Measurements from ENCODE around the gene NDUFB10.
"Not testable (repeated sequence)": the region's sequence is repeated elsewhere in the genome, so short reads cannot be mapped to it uniquely, and the experiment has no call there.

Gene NDUFB10

DNA sequence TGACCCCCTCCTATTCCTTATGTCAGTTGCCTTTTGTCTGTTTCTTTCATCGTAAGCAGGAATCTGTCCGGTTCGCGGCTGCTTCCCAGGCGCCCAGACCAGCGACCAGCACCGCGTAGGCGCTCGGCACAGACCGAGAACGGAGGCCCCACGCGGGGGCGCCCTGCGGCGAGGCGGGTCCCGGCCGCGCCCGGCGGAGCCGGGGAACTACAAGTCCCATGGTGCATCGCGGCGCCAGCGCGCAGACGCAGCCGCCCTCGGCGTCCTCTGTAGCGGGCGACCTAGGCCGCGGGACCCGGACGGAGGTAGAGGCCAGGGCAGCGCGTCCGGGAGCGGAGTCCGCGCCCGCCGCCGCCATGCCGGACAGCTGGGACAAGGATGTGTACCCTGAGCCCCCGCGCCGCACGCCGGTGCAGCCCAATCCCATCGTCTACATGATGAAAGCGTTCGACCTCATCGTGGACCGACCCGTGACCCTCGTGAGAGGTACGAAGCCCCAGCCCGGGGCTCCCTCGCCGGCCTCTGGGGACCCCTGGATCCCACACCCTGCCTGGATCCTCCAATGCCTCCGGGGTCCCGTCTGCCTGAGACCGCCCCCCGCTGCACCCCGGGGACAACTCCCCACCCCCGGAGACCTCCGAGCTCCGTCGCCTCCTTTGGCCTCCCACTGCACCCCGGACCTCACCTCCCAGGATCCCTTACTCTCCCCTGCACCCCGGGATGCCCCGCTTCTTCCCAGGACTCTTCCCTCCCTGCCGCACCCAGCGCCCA lies at the start of gene NDUFB10:
Gene NDUFB10 (plus strand): TSS at position 270 of the 771 bp plus-strand sequence. CDS start 87 bp downstream, at position 357.
- peak; percentile 71 to 91 (median 87) for DNase-seq

DNA sequence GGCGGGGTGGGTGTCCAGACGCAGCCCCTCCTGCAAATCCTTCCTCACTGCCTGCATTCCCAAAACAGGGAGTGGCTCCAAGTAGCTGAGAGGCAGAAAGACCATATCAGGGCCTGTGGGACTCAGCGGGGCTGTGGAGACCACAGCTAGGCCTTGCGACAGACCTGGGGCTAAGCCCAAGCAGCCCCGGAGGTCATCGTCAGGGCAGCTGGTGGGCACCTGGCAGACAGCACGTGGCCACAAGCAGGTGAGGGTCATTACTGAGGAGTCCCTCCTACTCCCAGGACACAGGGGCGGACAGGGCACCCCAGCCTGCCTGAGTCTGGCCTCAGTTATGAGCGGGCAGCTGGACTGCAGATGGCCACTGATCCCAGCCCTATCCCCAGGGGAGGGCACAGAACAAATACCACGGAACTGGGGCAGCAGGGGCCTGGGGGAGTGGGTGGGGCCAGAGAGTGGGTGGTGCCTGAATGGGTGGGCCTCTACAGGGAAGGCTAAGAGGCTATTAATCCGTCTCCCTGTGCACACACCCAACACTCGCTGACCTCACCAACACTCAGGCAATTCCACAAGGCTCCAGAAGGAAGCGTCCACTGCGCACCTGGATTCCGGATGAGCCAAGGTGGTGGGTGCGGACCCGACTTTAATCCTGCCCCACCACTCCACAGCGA lies 49.6 kb upstream of the NDUFB10 start:
- no peak for DNase-seq

- DNase-seq, result no peak
Observed at GRCh38 chr16:1911467-1912214, 47.7 kb upstream of the NDUFB10 start.

DNA sequence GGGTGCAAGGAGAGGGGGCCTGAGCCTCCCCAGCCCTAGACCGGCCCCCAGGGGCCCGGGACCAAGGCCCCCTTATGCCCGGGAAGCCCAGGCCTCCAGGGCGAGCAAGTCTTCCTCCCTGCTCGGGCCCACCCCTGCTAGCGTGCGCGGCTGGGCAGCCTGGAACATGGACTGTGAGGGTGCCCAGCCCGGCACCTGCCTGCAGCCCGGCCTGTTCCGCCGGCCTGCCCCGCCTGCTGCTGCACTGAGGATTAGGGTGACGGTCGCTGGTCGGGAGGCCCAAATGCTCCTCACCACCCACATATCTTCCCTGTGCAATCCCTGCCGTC lies 47.2 kb upstream of the NDUFB10 start:
- DNase-seq, result no peak

- no peak for DNase-seq
Observed at GRCh38 chr16:1913327-1914083, 45.8 kb upstream of the NDUFB10 start.

DNA sequence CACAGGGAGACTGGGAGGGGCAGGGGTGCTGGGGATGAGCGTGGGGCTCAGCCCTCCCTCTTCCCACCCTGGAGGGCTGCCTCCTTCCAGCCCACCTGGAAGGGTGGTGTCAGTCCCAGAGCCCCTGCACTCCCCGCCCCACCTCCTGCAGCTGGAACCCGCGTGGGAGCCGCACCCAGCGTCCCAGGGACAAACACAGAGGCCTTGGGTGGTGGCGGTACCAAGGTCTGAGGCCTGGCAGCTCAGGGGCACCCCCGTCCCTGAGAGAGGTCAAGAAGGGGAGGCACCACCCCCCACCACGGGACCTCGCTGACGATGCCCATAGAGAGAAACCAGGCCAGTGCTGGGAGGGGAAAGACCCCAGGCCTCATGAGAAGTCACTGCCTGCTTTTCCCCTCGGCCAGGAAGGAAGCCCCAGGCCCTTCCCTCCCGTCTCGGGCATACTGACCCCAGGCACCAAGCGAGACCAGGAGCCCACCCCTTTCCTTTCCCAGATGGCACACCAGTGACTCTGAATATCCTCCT lies 45.2 kb upstream of the NDUFB10 start:
- no peak for DNase-seq

- no peak for DNase-seq
Observed at GRCh38 chr16:1914988-1915387, 44.4 kb upstream of the NDUFB10 start.

DNA sequence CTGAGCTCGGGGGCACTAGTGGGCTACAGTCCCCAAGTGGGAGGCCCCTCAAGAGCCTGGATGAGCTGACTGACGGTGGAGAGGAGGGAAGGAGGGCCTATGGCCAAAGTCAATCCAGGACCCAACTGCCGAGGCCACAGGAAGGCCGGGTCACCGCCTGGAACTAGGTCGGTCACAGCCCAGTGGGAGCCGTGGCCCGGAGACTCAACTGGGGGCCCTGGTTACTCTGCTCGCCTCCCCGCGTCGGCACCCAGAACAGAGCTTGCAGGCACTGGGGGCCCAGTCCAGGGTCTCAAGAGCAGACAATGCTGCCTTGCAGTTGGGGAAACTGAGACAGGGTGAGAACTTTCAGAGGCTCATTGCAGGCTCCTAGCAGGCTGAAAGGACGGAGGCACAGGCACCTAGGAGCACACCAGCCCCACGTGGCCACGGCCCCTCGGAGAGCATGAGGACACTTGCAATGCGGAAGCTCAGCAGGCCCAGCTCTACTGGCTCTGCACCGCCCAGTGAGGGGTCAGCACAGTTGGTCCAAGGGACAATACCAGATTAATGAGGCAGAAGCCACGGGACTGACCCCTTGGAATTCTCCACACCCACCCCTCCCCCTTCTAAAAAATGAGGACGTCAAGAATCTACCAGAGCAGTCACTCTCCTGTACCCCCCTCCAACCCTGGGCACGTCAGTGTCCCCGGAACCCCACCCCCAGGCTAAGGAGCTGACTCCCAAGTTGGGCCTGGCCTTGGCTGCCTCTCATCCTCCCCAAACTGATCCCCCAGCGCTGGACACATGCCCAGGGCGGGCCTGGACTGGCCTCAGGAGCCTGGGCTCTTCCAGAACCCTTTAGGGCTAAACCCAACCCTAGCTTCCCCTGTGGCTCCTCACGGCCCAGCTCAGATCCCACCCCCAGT lies 43.4 kb upstream of the NDUFB10 start:
- no peak for DNase-seq

- DNase-seq, result no peak
Observed at GRCh38 chr16:1916640-1916990, 42.7 kb upstream of the NDUFB10 start.

DNA sequence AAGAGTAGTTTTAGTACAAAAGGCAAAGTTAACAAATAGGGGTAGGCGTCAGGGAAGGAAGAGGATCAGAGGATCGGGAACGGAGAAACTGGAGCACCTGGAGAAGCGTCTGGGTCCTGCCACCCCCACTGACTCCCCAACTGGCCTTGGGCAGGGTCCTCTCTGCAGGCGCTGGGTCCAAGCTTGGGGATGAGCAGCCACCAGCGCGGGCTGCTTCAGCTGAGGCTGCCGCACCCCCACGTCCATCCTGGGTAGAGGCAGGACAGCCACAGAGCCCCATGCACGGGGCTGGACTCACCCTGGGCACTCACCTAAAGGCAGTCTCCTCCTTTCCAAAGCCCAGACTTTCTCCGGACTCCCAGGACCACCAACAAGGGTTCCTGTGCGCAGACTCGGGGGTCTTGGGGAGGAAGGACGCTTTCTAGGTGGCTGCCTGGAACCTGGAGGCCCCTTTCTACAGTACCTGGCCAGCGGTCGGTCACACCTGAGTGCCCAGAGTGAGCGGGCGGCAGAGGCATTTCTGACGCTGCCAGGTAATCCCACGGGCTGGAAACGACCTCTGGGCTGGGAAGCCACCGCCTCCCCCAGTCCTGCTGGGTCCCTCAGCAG lies 42.2 kb upstream of the NDUFB10 start:
- no peak for DNase-seq

DNA sequence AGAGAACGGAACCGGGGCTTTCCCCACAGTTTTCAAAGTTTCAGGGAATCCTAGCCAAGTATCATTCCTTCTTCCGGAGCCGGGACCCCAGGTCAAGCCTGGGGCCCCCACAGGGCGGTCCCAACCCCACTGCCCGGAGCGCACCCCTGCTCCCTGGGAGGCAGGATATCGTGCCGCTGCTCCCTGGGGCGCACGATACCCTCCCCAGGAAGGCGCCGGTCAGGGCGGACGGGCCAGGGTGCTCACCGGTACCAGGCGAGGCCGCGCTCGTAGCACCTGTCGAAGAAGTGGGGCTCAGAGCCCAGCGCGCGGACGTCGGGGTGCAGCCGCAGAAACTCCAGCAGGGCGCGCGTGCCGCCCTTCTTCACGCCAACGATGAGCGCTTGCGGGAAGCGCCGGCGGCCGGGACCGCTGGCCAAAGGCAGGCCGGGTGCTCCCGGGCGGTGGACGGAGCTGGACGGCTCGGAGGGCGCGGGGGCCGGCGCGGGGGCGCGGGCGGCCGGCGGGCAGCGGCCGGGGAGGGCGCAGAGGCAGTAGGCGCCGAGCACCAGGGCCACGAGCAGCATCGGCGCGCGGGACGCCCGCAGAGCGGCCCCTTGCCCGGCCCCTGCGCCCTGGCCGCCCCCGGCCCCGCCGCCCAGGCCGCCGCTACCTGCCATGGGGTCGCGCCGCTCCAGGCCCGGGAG lies 41.5 kb upstream of the NDUFB10 start:
- DNase-seq, result no peak

DNA sequence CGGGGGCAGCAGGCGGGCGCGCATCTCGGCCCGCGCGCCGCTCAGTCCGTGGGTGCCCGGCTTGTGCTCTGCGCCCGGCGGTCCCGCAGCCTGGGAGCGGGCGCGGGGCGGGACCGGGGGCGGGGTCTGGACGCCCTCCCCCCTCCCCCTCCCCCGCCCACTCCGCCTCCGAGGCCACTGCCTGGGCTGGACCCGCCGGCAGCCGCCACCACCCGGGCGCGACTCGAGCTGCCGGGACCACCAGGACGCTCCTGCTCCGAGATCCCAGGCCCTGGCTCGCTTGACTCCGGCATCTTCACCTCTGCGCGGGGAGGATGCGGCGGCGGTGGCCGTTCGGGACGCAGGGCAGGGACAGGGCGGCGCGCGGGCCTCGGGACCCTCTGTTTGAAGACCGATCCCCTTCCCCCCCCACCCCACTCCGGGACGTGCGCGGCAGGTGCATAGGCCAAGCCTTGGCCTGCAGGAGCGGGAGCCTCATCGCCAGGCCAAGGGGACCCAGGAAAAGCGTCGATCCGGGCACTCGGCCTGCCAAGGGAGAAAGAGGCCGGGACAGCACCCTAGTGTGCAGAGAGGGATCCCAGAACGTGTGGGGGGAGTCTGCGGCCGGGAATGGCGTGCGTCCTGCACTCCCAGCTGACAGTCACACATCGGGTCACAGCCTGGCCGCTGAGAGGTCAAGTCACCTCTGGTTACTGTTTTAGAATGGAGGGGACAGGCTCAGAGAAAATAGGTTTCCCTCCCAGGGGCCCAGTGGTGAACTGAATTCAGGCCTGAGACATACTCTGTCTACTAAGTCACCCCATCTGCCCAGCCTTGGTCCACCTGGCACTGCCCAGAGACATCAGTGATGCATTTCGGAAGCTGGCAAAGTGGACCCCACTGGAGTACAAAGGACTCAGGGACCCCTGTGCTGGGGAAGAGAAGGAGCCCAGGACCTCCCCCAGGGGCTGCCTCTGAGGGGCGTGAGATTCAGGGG lies 40.7 kb upstream of the NDUFB10 start, which contains the start of gene HS3ST6:
Gene HS3ST6 (minus strand): TSS at position 65 of the 976 bp plus-strand sequence. CDS start 92 bp downstream, outside the sequence.
- DNase-seq, result no peak

GRCh38 chr16:1919327-1919998 lies 39.9 kb upstream of the NDUFB10 start:
- DNase-seq, result no peak

- not testable (repeated sequence) for DNase-seq
Observed at GRCh38 chr16:1920122-1920521, 39.2 kb upstream of the NDUFB10 start.

- DNase-seq, result no peak
Observed at GRCh38 chr16:1920727-1921171, 38.6 kb upstream of the NDUFB10 start.

GRCh38 chr16:1922357-1922756 lies 37.0 kb upstream of the NDUFB10 start:
- no peak for DNase-seq

- no peak for DNase-seq
Observed at GRCh38 chr16:1923299-1924034, 35.9 kb upstream of the NDUFB10 start.

DNA sequence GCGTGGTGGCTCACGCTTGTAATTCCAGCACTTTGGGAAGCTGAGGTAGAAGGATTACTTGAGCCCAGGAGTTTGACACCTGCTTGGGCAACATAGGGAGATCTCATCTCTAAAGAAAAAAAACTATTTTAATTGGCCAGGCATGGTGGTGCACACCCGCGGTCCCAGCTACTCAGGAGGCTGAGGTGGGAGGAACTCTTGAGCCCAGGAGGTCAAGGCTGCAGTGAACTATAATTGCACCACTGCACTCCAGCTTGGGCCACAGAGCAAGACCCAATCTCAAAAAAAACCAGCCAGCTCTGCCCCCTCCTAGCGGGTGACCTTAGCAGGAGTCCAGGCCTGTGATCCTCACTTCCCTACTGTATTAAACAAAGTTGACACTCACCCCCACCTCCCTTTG lies 35.2 kb upstream of the NDUFB10 start:
- DNase-seq, result no peak
